Thyroid gland (tissue), 4 donors: ENCODE data around the gene COL4A1. TPM values are rescaled to one million over a fixed set of nuclear protein-coding genes. Genes with fewer than 3 reads are reported as not detected.
A peak's percentile ranks its signal among the peaks of the same experiment; 100 is the strongest.

Experiments
- DNase-seq, 2 donors: peaks; one replicate each; pipeline ENCODE4 v3.0.0-alpha.2; 2019
- H3K27ac ChIP-seq, 3 donors: fragments of 200-600 bp; sonication (generic); 1 replicate in 2 of 3; 2 replicates in 1 of 3; pipeline ENCODE4 v1.5.1; 2016 to 2019; ENCODE audit warnings: mild to moderate bottlenecking in 1 of 3, moderate library complexity in 1 of 3
- H3K27me3 ChIP-seq: fragments of 200-600 bp; sonication (generic); one replicate; pipeline ENCODE4 v1.5.1; 2019
- H3K36me3 ChIP-seq, 2 donors: fragments of 200-600 bp; sonication (generic); one replicate each; pipeline ENCODE4 v1.5.1; 2016 to 2019
- H3K4me1 ChIP-seq, 2 donors: fragments of 200-600 bp; sonication (generic); one replicate each; pipeline ENCODE4 v1.5.1; 2017 to 2019
- H3K4me3 ChIP-seq, 3 donors: fragments of 200-600 bp; sonication (generic); replicated peaks in 1 of 3; 1 replicate in 2 of 3; 2 replicates in 1 of 3; pipeline ENCODE4 v1.5.1; 2016; ENCODE audit warnings: mild to moderate bottlenecking in 1 of 3
- H3K9me3 ChIP-seq: fragments of 200-600 bp; sonication (generic); one replicate; pipeline ENCODE4 v1.5.1; 2017
- POLR2A ChIP-seq, 2 donors: fragments of 450-650 bp; IDR thresholded peaks; one replicate each; pipeline ENCODE4 v1.6.1; 2017; ENCODE audit warnings: antibody characterized with exemption in 2 of 2, mild to moderate bottlenecking in 2 of 2, moderate library complexity in 1 of 2
- WGBS, 2 donors: methylation state at CpG; one replicate each; pipeline ENCODE4 v1.1.5; 2017; 5-methylcytosine and 5-hydroxymethylcytosine counted together
- intact Hi-C: fragments of 100-400 bp; cut with DNase I; formaldehyde crosslinking; loops from one replicate; pipeline ENCODE4 v1.15.1; 2023
- total RNA-seq, 4 donors: library from RNA; depleted of rRNA; stranded (reverse); fragments of >200 nt; gene quantifications; one replicate each; pipeline ENCODE4 v1.2.3, GENCODE V29; 2016
- TF ChIP-seq, protein P1 (sequence below), 6 experiments: fragments of 200-600 bp in 3 of 6; fragments of 450-650 bp in 3 of 6; sonication (generic) in 3 of 6; IDR thresholded peaks; one replicate each; pipeline ENCODE4 v1.5.1; 2016 to 2019; ENCODE audit warnings: antibody characterized with exemption in 6 of 6, mild to moderate bottlenecking in 2 of 6, inconsistent platforms in 1 of 6, moderate library complexity in 1 of 6

Gene COL4A1
- total RNA-seq, 4 donors from 2014 or later, result 71.3 to 161 (median 112) TPM

DNA sequence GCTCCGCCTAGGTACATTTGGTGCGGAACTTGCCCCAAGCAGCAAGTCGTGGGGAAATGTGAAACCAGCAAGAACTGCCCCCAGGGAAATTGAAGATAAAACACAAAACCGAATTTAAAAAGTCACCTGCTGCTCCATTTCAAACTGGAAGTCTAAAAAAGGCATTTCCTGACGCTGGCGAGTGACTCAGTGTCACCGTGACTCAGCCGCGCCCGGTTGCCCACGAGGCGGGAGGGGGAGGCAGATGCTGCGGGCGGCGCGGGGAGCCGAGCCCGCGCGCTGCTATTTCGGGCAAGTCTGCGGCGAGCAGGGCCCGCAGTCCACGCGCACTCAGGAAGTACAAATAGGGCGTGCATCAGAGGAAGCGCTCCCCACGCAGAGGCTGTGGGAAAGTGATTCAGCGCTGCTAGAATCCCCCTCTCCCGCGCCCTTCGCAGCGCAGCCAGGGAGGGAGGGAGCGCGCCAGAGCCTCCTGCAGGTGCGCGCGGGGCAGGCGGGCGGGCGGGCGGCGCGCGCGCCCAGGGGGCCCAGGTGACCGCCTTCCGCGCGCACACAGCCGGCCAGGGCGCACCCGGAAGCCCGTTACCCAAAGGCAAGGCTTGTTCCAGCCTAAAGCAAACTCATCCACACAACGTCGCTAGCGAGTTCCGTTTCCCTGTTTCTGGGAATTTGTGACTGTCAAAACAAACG, 168.8 kb downstream of the COL4A1 start:
- intact Hi-C loops, result no loop called here
- 0% methylated on average over 44 to 45 of the region's 60 CpGs for WGBS, 2 donors

GRCh38 chr13:110137680-110138009, 169.3 kb downstream of the COL4A1 start:
- peak overlapping the region; percentile 1 to 47 (median 40) for H3K4me3 ChIP-seq
- no peaks in the 10 kb centered on the region for H3K9me3 ChIP-seq
- intact Hi-C loops, result no loop called here
- H3K27me3 ChIP-seq, result no peaks in the 10 kb centered on the region
- 0 to 3% methylated on average over 7 of the region's 7 CpGs for WGBS, 2 donors
- no peaks in the 10 kb centered on the region for H3K36me3 ChIP-seq
- no peak for TF ChIP-seq POLR2A (IDR thresholded peaks at IDR 0.05)
- TF ChIP-seq, protein P1, sequence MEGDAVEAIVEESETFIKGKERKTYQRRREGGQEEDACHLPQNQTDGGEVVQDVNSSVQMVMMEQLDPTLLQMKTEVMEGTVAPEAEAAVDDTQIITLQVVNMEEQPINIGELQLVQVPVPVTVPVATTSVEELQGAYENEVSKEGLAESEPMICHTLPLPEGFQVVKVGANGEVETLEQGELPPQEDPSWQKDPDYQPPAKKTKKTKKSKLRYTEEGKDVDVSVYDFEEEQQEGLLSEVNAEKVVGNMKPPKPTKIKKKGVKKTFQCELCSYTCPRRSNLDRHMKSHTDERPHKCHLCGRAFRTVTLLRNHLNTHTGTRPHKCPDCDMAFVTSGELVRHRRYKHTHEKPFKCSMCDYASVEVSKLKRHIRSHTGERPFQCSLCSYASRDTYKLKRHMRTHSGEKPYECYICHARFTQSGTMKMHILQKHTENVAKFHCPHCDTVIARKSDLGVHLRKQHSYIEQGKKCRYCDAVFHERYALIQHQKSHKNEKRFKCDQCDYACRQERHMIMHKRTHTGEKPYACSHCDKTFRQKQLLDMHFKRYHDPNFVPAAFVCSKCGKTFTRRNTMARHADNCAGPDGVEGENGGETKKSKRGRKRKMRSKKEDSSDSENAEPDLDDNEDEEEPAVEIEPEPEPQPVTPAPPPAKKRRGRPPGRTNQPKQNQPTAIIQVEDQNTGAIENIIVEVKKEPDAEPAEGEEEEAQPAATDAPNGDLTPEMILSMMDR (IDR thresholded peaks at IDR 0.05), result peak in 4 of 6 experiments; percentile 23 to 65 (median 58)
- DNase-seq, result peak; percentile 68 to 74
- H3K27ac ChIP-seq, result peak overlapping the region; percentile 58 to 74 (median 59)
- peaks cover 0 to 4% of the 10 kb centered on the region in 2 donors for H3K4me1 ChIP-seq

More for the DNA sequence above, 168.8 kb downstream of the COL4A1 start:
- no peaks in the 10 kb centered on the region for H3K27me3 ChIP-seq
- DNase-seq, result peak; percentile 65 to 77
- H3K9me3 ChIP-seq, result no peaks in the 10 kb centered on the region
- peak overlapping the region; percentile 1 to 47 (median 40) for H3K4me3 ChIP-seq
- H3K36me3 ChIP-seq, result no peaks in the 10 kb centered on the region
- TF ChIP-seq POLR2A (IDR thresholded peaks at IDR 0.05), result peak; percentile 15 to 32
- TF ChIP-seq, protein P1 (IDR thresholded peaks at IDR 0.05), result peak in 1 of 6 experiments; percentile 9
- peak overlapping the region; percentile 58 to 74 (median 59) for H3K27ac ChIP-seq
- H3K4me1 ChIP-seq, result peaks cover 0 to 4% of the 10 kb centered on the region in 2 donors

- intact Hi-C loops, result no loop called here
- TF ChIP-seq POLR2A (IDR thresholded peaks at IDR 0.05), result no peak
- TF ChIP-seq, protein P1 (IDR thresholded peaks at IDR 0.05), result no peak
- H3K4me3 ChIP-seq, result no peak overlapping the region
- no peak overlapping the region for H3K27ac ChIP-seq
- H3K4me1 ChIP-seq, result peaks cover 0 to 4% of the 10 kb centered on the region in 2 donors
- no peaks in the 10 kb centered on the region for H3K9me3 ChIP-seq
- 38 to 45% methylated on average over 16 of the region's 16 CpGs for WGBS, 2 donors
- H3K36me3 ChIP-seq, result no peaks in the 10 kb centered on the region
- no peaks in the 10 kb centered on the region for H3K27me3 ChIP-seq
- no peak for DNase-seq
Measured at GRCh38 chr13:110136660-110137585, 170.0 kb downstream of the COL4A1 start.

GRCh38 chr13:110135977-110136597, 170.9 kb downstream of the COL4A1 start:
- no peak for TF ChIP-seq POLR2A (IDR thresholded peaks at IDR 0.05)
- TF ChIP-seq, protein P1 (IDR thresholded peaks at IDR 0.05), result no peak
- Histone ChIP-seq H3K27me3 (no peaks in the 10 kb centered on the region), H3K36me3 (no peaks in the 10 kb centered on the region), H3K9me3 (no peaks in the 10 kb centered on the region), H3K4me3 (no peak overlapping the region), H3K4me1 (peaks cover 0 to 4% of the 10 kb centered on the region in 2 donors), H3K27ac (no peak overlapping the region)
- 70 to 83% methylated on average over 5 of the region's 5 CpGs for WGBS, 2 donors
- intact Hi-C loops, result no loop called here
- DNase-seq, result no peak
